Upper lobe of left lung (tissue), 6 donors: ENCODE data around the gene CD302. TPM values are rescaled to one million over a fixed set of nuclear protein-coding genes. Genes with fewer than 3 reads are reported as not detected.
"Not testable (repeated sequence)": the region's sequence is repeated elsewhere in the genome, so short reads cannot be mapped to it uniquely, and the experiment has no call there.

ENCODE experiments used
- ATAC-seq, 2 donors: fragments of 200-7000 bp; cut with Tn5 transposase; one replicate each; pipeline ENCODE4 v1.9.1; 2022; ENCODE audit warnings: mild to moderate bottlenecking in 2 of 2, moderate library complexity in 2 of 2; ENCODE audit not compliant: low FRiP score in 2 of 2
- DNase-seq, 2 donors: peaks; one replicate each; pipeline ENCODE4 v3.0.0-alpha.2; 2019 to 2020
- H3K27ac ChIP-seq, 4 donors: fragments of 200-600 bp; sonication (generic); one replicate each; pipeline ENCODE4 v1.5.1; 2016 to 2019
- H3K27me3 ChIP-seq, 4 donors: fragments of 200-600 bp; sonication (generic); one replicate each; pipeline ENCODE4 v1.5.1; 2017 to 2019
- H3K36me3 ChIP-seq, 4 donors: fragments of 200-600 bp; sonication (generic); one replicate each; pipeline ENCODE4 v1.5.1; 2016 to 2019
- H3K4me1 ChIP-seq, 4 donors: fragments of 200-600 bp; sonication (generic); one replicate each; pipeline ENCODE4 v1.5.1; 2018 to 2019
- H3K4me3 ChIP-seq, 4 donors: fragments of 200-600 bp; sonication (generic); one replicate each; pipeline ENCODE4 v1.5.1; 2017 to 2019; ENCODE audit warnings: mild to moderate bottlenecking in 2 of 4, moderate library complexity in 1 of 4
- H3K9me3 ChIP-seq, 4 donors: fragments of 200-600 bp; sonication (generic); one replicate each; pipeline ENCODE4 v1.5.1; 2018 to 2019
- CTCF ChIP-seq, 6 experiments: fragments of 450-650 bp in 4 of 6; fragments of 200-600 bp in 2 of 6; sonication (generic) in 2 of 6; IDR thresholded peaks; one replicate each; pipeline ENCODE4 v1.5.1; 2016 to 2019; ENCODE audit warnings: antibody characterized with exemption in 6 of 6
- EP300 ChIP-seq, 4 donors: sonication (generic); formaldehyde crosslinking; IDR thresholded peaks; one replicate each; pipeline ENCODE4 v1.5.1; 2017; ENCODE audit warnings: antibody characterized with exemption in 4 of 4, control low read depth in 2 of 4
- POLR2A ChIP-seq, 4 donors: fragments of 450-650 bp; IDR thresholded peaks; one replicate each; pipeline ENCODE4 v1.5.1; 2016 to 2017; ENCODE audit warnings: antibody characterized with exemption in 4 of 4, mild to moderate bottlenecking in 2 of 4
- POLR2AphosphoS5 ChIP-seq, 2 donors: sonication (generic); formaldehyde crosslinking; IDR thresholded peaks; one replicate each; pipeline ENCODE4 v1.5.1; 2017; ENCODE audit warnings: antibody characterized with exemption in 2 of 2
- WGBS, 2 donors: methylation state at CpG; one replicate each; pipeline ENCODE4 v1.1.5; 2017 to 2018; 5-methylcytosine and 5-hydroxymethylcytosine counted together
- total RNA-seq, 6 donors: library from RNA; depleted of rRNA in 4 of 6; stranded (reverse); fragments of >200 nt in 4 of 6; gene quantifications; one replicate each; pipeline versions ENCODE4 v1.1.0 to v1.2.1, GENCODE V29; 2016 to 2021
- donor health status: DM: no; HTN: no; CAD: no; lungs with moderate emphysema.
- donor health status: DM: no; HTN: yes; CAD: no; lungs with severe emphysema.

CD302 gene
- total RNA-seq, 6 donors from 2014 or later: 36.7 to 142 (median 83.0) TPM

- 87 to 93% methylated on average over 7 of the region's 7 CpGs for WGBS, 2 donors
- TF ChIP-seq EP300 (IDR thresholded peaks at IDR 0.05) (no peak), POLR2AphosphoS5 (IDR thresholded peaks at IDR 0.05) (no peak), POLR2A (IDR thresholded peaks at IDR 0.05) (no peak), CTCF (IDR thresholded peaks at IDR 0.05) (no peak)
- H3K9me3 ChIP-seq: no peaks in the 10 kb centered on the region
- no peak for ATAC-seq
- no peak for DNase-seq
- H3K27ac ChIP-seq: no peak overlapping the region
- no peak overlapping the region for H3K4me3 ChIP-seq
- H3K27me3 ChIP-seq: no peaks in the 10 kb centered on the region
- peaks cover 0 to 3% (median 0%) of the 10 kb centered on the region in 4 donors for H3K36me3 ChIP-seq
- no peaks in the 10 kb centered on the region for H3K4me1 ChIP-seq
Measured at GRCh38 chr2:159832026-159832425, 34.0 kb upstream of the CD302 start.

DNA sequence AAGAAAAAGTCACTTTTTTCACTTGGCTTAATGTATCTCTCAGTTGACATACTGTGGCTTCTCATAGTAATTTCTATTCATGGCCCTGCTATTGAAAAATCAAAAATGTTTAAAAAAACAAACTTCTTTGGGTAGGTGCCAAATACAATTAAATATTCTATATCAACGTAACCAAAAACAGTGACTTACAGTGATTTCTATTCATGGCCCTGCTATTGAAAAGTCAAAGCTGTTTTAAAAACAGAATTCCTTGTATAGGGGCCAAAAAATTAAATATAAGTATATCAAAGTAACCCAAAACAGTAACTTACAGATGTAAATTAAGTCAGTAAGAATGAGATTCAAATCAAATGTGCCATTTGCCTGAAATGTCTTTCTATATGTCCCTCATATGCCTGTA is 31.4 kb upstream of the CD302 start:
- no peak for DNase-seq
- H3K27me3 ChIP-seq: no peaks in the 10 kb centered on the region
- ATAC-seq: no peak
- TF ChIP-seq POLR2A (IDR thresholded peaks at IDR 0.05) (no peak), EP300 (IDR thresholded peaks at IDR 0.05) (no peak), CTCF (IDR thresholded peaks at IDR 0.05) (no peak), POLR2AphosphoS5 (IDR thresholded peaks at IDR 0.05) (no peak)
- H3K9me3 ChIP-seq: no peaks in the 10 kb centered on the region
- no peak overlapping the region for H3K4me3 ChIP-seq
- no peaks in the 10 kb centered on the region for H3K4me1 ChIP-seq
- H3K27ac ChIP-seq: no peak overlapping the region
- H3K36me3 ChIP-seq: peaks cover 0 to 3% (median 0%) of the 10 kb centered on the region in 4 donors
- whole genome bisulfite sequencing, 2 donors: 78 to 89% methylated on average over 1 of the region's 1 CpG

DNA sequence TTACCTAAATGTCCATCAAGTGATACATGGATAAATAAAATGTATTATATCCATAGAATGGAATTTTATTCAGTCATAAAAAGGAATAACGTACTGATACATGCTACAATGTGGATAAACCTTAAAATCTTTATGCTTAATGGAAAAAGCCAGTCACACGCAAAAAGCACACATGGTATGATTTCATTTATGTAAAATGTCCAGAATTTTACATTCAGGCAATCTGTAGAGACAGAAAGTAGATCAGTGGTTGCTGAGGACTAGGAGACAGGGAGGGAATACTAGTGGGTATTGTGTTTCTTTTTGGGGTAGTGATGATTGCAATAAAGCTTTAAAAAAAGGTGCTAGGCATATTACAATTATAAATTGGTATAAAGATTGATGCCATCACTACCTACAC is 30.7 kb upstream of the CD302 start:
- no peaks in the 10 kb centered on the region for H3K9me3 ChIP-seq
- no peaks in the 10 kb centered on the region for H3K4me1 ChIP-seq
- H3K27me3 ChIP-seq: no peaks in the 10 kb centered on the region
- no peak for DNase-seq
- no peak overlapping the region for H3K27ac ChIP-seq
- TF ChIP-seq CTCF (IDR thresholded peaks at IDR 0.05) (no peak), POLR2A (IDR thresholded peaks at IDR 0.05) (no peak), POLR2AphosphoS5 (IDR thresholded peaks at IDR 0.05) (no peak)
- peaks cover 0 to 3% (median 0%) of the 10 kb centered on the region in 4 donors for H3K36me3 ChIP-seq
- WGBS, 2 donors: 95% methylated on average over 2 of the region's 2 CpGs
- no peak for ATAC-seq
- no peak overlapping the region for H3K4me3 ChIP-seq

DNA sequence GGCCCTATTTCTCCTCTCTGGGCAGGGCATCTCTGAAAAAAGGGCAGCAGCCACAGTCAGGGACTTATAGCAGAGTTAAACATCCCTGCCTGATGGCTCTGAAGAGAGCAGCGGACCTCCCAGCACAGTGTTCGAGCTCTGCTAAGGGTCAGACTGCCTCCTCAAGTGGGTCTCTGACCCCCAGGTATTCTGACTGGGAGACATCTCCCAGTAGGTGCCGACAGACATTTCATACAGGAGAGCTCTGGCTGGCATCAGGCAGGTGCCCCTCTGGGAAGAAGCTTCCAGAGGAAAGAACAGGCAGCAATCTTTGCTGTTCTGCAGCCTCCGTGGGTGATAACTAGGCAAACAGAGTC is 24.4 kb upstream of the CD302 start:
- not testable (repeated sequence) for H3K4me3 ChIP-seq, H3K36me3 ChIP-seq, DNase-seq, H3K4me1 ChIP-seq, ATAC-seq, H3K27me3 ChIP-seq, H3K27ac ChIP-seq, H3K9me3 ChIP-seq
- 68 to 85% methylated on average over 1 to 4 of the region's 4 CpGs for WGBS, 2 donors

DNA sequence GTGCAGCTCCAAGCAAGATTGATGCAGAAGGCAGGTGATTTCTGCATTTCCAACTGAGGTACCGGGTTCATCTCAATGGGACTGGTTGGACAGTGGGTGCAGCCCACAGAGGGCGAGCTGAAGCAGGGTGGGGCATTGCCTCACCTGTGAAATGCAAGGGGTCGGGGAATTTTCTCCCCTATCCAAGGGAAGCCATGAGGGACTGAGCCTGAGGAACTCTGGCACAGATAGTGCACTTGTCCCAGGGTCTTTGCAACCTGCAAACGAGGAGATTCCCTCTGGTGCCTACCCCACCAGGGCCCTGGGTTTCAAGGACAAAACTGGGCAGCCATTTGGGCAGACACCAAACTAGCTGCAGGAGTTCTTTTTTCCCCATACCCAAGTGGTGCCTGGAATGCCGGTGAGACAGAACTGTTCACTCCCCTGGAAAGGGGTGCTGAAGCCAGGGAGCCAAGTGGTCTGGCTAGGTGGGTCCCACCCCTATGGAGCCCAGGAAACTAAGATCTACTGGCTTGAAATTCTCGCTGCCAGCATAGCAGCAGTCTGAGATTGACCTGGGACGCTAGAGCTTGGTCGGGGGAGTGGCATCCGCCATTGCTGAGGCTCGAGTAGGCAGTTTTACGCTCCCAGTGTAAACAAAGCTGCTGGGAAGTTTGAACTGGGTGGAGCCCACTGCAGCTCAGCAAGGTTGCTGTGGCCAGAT is 23.9 kb upstream of the CD302 start:
- not testable (repeated sequence) for H3K9me3 ChIP-seq, H3K4me1 ChIP-seq, H3K27me3 ChIP-seq, H3K36me3 ChIP-seq, H3K27ac ChIP-seq, ATAC-seq, H3K4me3 ChIP-seq
- WGBS, 2 donors: 67 to 71% methylated on average over 10 to 11 of the region's 11 CpGs
- DNase-seq: peak in 1 of 2 donors; percentile 59

DNA sequence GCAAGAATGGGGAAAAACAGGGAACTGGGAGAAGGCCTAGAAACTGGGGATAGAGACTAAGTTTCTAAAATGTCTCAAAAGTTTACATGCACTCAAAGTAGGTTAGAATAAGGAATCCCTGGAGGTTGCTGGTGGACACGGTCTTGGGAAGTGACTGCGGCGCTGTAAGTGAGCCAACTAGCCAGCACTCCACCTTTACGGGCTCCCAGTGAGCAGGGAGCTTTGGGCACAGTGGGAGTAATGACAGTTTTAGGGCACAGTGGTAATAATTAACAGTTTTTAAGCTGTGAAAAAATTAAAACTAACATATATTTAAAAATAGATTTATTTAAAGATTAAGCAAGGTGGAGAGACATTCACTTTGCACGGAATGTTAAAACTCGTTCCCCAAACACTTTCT is 20.9 kb upstream of the CD302 start:
- Histone ChIP-seq H3K4me1 (no peaks in the 10 kb centered on the region), H3K9me3 (no peaks in the 10 kb centered on the region), H3K27ac (no peak overlapping the region), H3K4me3 (no peak overlapping the region), H3K36me3 (no peaks in the 10 kb centered on the region), H3K27me3 (no peaks in the 10 kb centered on the region)
- ATAC-seq: no peak
- DNase-seq: no peak
- TF ChIP-seq EP300 (IDR thresholded peaks at IDR 0.05) (no peak), POLR2A (IDR thresholded peaks at IDR 0.05) (no peak), POLR2AphosphoS5 (IDR thresholded peaks at IDR 0.05) (no peak), CTCF (IDR thresholded peaks at IDR 0.05) (no peak)
- WGBS, 2 donors: 81 to 96% methylated on average over 6 of the region's 6 CpGs
